Activated CD8-positive, alpha-beta memory T cell treated with anti-CD3 and anti-CD28 coated beads for 4 hours (primary cell): Measurements from ENCODE around the gene BICC1.

Source experiments
- DNase-seq, 2 donors: peaks; one replicate each; pipeline ENCODE4 v3.0.0-alpha.2; 2020; ENCODE audit warnings: low read depth in 2 of 2

BICC1 gene

DNA sequence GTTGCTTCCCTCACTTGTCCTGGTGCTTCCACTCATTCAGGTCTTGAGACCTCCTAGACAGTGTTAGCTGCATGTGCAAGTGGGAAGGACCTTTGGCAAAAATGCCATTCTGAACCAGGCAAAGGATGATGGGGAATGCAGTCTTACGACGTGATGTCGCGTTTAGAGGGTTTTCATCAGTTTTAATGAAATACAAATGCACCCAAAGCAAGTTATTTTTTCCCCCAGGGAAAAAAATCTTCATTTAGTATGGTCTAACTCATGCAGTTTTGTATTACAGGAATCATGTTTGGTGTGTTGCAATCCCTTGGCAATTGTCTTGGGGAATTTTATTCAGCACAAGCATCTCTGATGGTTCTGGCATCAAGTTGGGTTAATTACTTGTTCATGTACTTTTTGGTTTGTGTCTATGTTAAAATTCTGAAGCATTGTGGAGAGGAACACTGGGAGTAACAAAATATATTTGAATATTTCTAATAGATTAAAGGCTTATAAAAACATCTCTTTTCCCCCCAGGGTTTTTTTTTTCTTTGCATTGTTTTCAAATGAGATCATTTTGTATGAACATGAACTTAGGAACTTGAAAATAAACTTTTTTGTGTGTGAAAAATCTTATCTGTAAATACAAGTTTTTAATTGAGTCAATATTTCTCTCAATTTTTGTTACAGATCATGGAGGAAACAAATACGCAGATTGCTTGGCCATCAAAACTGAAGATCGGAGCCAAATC lies 188.9 kb downstream of the BICC1 start:
- DNase-seq: no peak

DNA sequence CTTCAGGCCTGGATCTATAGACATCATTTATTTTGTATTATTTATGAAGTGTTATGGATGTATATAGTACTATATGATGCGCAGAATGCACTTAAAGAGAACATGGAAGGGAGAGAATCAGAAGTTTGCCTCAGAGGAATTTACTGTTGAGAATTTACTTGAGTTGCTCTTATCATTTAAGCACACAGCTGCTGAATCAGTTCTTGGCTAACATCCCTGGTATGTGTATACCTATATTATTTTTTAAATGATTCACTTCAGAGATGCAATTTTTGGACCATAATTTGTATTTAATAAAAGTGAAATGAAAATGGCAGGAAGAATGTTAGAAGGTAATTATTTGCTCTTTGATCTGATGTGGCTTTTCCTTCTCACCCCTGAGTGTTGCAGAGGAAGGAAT lies 191.6 kb downstream of the BICC1 start:
- DNase-seq: no peak

DNA sequence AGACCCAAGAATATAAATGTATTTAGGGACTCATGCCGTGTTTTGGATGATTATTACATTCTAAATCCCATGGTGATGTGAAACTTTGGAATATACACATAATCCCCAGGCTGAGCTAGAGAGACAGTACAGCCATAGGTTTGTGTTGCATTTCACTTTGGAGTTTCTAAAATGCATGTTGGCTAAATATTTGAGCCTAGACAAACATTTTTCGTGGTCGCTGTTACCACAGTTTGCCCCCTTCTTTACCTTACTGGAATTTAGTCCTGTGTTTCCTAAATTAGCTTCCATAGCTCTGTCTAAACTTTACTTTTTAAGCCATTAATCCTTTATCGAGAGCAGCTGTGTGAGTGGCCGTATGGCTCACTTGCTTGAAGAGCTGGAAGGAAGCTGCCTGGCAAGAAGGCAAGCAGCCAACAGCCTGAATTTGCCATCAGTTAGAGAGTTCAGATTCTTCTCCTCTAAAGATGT lies 192.0 kb downstream of the BICC1 start:
- no peak for DNase-seq

- DNase-seq: no peak
These were observed 194.2 kb downstream of the BICC1 start for GRCh38 chr10:58706836-58707235.

DNA sequence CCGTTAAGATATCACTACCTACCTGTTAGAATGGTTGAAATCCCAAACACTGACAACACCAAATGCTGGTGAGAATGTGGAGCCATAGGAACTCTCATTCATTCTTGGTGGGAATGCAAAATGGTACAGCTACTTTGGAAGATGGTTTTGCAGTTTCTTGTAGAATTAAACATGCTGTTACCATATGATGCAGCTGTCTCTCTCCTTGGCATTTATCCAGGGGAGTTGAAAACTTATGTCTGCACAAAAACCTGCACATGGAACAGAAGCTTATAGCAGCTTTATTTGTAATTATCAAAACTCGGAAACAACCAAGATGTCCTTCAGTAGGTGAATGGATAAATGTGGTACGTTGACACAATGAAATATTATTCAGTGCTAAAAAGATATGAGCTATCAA lies 199.5 kb downstream of the BICC1 start:
- no peak for DNase-seq

- DNase-seq: no peak
These were observed 200.3 kb downstream of the BICC1 start for GRCh38 chr10:58712982-58713381.

GRCh38 chr10:58714409-58714808 lies 201.7 kb downstream of the BICC1 start:
- no peak for DNase-seq

- no peak for DNase-seq
These were observed 202.4 kb downstream of the BICC1 start for GRCh38 chr10:58715061-58715460.

- DNase-seq: no peak
These were observed 205.9 kb downstream of the BICC1 start for GRCh38 chr10:58718596-58718995.

DNA sequence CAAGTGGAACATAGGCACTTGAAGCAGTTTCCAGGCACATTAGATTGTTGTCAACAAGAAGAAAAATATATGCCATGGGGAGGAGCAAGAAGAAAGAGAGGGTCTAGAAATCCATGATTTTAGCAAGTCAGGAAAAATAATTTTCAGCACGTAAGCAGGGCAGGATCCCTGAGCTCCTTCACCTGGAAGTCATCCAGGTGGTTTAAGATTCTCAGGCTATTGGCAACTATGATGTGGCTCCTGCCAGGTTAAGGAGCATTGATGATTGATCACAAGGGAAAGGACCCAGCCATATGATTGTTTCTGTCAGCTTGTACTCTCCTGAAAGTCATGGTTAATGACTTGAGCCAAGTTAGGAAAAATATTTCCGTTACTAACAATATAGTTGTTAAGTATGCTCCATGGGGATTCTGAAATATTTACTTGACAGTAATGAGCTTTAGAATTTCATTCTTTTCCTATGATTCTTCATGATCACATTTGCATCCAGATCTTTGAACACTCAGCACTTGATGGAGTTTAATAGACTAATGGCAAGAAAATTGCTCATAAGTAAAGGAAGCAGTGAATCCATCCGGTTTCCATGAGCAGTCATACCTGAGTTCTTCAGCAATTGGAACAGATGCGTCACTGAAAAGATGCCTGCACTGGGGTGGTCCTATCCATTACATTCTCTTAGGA lies 209.1 kb downstream of the BICC1 start:
- no peak for DNase-seq

DNA sequence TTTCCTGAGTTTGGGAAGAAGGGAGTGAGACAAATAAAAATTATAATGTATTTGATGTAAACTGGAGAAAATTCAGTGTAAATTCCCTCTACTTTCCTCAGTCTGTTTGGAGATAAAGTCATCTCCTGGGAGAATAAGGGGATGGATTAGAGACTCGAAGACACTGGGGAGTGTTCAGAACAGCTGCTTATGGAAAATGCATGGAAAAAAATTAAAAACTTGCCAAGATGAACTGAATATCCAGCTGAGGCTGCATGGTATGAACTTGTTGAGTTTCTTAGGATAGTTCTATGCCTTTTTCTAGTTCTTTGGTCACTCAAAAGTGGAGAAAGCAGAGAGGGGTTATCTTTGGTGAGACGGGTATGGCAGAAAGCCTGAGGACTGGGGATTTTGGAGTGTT lies 210.5 kb downstream of the BICC1 start:
- DNase-seq: no peak

DNA sequence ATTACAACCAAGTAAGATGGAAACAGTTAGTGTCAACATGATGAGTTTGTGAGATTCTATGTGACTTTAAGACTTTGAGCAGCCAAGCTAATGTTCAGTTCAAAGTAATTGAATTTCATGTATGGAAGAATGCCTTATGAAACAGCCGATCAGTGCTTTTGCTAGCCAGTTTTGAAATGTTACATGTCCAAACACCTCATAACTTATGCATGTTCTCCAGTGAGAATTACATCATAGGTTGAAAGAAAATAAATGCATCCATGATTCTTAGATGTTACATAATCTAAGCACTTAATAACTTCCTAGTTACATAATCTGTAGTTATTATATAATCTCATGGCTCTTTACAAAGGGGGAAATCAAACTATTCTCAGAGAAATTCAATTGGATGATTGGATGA lies 211.3 kb downstream of the BICC1 start:
- DNase-seq: no peak

- DNase-seq: no peak
These were observed 212.1 kb downstream of the BICC1 start for GRCh38 chr10:58724781-58725180.

GRCh38 chr10:58725901-58726300 lies 213.2 kb downstream of the BICC1 start:
- DNase-seq: no peak

DNA sequence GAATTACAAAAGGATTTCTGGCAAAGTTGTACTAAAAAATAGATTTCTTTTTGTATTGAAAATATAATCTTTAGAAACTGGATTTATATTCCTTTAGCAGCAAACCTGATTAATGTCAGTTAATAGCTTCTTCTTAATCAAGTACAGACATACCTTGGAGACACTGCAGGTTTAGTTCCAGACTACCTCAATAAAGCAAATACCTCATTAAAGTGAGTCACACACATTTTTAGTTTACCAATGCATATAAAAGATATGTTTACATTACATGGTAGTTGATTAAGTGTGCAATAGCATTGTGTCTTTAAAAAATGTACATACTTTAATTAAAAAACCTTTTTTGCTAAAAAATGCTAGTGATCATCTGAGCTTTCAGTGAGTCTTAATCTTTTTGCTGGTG lies 215.0 kb downstream of the BICC1 start:
- DNase-seq: no peak

- no peak for DNase-seq
These were observed 218.6 kb downstream of the BICC1 start for GRCh38 chr10:58731276-58731675.

DNA sequence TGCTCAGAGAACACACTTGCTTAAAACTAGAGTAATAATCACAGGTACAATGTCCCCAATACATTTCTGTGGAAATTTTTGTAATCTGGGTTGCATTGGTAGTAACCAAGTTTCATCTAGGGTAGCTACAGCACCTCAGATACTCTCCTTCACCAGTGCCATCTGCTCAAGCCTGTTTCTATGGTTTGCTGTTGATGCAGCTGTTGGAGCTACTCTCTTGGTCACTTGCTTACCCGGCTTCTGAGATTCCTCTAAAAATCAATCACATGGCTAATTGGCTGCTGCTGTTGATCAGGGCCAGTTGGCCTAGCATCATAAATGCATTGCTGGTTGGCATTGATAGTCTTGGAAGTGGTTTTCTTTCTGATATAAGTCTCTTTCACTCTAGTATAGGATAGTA lies 220.8 kb downstream of the BICC1 start:
- DNase-seq: no peak

DNA sequence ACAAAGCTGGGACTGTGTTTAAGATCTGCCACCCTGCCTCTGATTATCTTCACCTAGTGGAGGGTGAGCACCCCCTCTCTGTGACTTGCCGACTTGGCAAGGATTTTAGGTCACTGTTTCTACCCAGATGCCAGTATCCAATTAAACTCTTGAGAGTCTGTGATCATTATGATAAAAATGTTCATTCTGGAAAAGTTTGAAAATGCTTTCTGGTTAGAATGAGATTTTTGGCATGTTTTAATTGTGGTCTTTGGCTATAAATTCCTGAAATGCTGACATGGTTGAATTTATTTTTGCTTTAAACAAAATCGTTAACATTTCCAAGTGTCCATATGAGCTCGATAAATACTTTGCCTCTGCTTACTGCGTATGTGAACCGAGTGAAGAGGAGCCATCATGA lies 221.4 kb downstream of the BICC1 start:
- no peak for DNase-seq

GRCh38 chr10:58734664-58735063 lies 222.0 kb downstream of the BICC1 start:
- no peak for DNase-seq

DNA sequence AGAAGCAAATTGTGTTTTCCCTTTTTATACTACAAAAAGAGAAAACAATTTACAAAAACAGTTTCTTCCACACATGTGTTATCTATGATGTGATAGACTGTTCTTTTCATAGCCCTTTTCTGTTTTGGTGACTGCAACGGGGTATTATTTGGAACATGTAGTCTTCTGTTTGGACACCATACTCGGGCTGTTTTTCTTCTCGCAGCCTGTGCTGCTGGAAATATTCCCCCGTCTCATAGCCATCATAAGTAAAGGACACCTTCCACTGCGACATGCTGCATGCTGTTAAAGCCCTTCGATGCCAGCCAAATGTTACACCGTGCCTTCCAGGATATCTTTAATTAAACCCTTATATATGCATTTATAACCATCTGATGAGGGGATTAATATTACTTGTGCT lies 222.4 kb downstream of the BICC1 start:
- DNase-seq: no peak

DNA sequence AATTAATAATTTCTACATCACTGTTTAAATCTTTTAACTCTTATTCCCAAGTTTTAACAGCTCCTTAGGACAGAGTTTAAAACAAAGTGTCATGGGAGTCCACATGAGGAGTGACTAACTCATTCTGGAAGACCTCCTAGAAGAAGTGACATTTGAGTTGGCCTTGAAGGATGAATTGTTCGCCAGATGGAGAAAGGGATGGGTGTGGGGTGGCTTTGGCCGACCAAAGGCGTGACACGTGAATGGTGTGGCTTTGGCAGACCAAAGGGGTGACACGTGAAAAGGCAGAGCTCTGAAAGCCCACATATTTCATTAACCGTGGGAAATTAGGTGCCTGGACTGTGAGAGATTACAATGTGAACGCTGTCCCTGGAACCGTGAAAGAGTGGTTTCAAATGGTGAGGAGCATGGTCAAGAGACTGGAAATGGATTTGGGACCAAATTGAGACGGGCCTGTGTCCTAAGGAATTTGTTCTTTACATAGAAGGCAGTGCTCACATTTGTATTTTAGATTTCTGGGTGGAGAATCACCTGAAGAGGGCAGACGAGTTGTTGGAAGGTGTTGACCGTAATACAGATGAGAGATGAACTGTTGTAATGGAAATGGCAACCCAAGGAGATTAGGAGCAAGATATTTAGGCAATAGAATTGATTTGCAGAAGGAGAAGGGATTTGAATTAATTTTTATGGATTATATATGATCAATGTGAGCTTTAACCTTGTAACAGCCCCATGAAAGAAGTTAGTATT lies 228.1 kb downstream of the BICC1 start:
- DNase-seq: no peak

DNA sequence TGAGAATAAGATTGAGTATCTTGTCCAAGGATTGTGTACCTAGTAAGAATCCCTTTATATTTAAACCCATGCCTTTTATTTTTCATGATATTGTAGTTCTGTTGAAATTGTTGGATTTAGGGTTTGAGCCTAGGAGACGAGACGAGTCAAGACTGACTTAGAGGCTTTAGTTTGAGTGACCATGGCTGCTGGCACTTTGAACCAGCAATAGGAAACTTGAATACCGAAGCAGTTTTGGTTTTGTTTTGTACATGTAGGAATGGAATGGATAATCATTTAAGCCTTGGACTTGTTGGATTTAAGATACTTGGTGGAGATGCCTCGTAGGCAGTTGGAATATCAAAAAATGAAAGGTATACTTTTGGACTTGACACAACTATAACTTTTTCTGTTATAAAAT lies 229.0 kb downstream of the BICC1 start:
- DNase-seq: no peak

DNA sequence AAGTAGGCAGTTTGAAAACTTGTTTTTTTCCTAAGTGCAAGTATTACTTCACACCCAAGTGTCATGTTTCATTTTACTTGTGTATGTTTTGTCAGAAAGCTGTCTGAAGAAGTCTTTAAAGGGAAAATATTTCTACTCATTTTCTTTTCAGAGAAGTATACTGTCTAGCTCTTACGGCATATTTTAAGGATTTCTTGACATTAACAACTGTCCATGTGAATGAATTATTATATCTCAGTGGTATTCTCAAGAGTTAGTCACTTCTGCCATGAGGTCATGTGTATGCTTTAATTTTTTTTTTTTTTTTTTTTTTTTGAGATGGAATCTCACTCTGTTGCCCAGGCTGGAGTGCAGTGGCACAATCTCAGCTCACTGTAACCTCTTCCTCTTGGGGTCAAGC lies 229.5 kb downstream of the BICC1 start:
- DNase-seq: no peak
